Ishikawa (cell line): ENCODE data around the gene HABP4.

ENCODE experiments used
- CEBPB ChIP-seq: IDR thresholded peaks from 2 replicates; pipeline ENCODE4 v1.6.1; 2012
- CREB1 ChIP-seq: IDR thresholded peaks from 2 replicates; pipeline ENCODE4 v1.6.1; 2012; ENCODE audit warnings: low read depth
- EGR1 ChIP-seq: IDR thresholded peaks from 2 replicates; pipeline ENCODE4 v1.6.1; 2012
- EP300 ChIP-seq: IDR thresholded peaks from 2 replicates; pipeline ENCODE4 v1.6.1; 2012; ENCODE audit warnings: borderline replicate concordance
- FOXM1 ChIP-seq: IDR thresholded peaks from 2 replicates; pipeline ENCODE4 v1.6.1; 2012; ENCODE audit warnings: low read depth, borderline replicate concordance
- MAX ChIP-seq: IDR thresholded peaks from 2 replicates; pipeline ENCODE4 v1.6.1; 2012
- NFIC ChIP-seq: IDR thresholded peaks from 2 replicates; pipeline ENCODE4 v1.6.1; 2012
- RAD21 ChIP-seq: IDR thresholded peaks from 2 replicates; pipeline ENCODE4 v1.6.1; 2012; ENCODE audit warnings: low read depth
- REST ChIP-seq: IDR thresholded peaks from 2 replicates; pipeline ENCODE4 v1.6.1; 2012; ENCODE audit warnings: low read depth, mild to moderate bottlenecking
- TAF1 ChIP-seq: IDR thresholded peaks from 2 replicates; pipeline ENCODE4 v1.6.1; 2012; ENCODE audit warnings: low read depth, mild to moderate bottlenecking
- TCF12 ChIP-seq: IDR thresholded peaks from 2 replicates; pipeline ENCODE4 v1.6.1; 2012; ENCODE audit warnings: low read depth
- TEAD4 ChIP-seq: IDR thresholded peaks from 2 replicates; pipeline ENCODE4 v1.6.1; 2012
- USF1 ChIP-seq: IDR thresholded peaks from 2 replicates; pipeline ENCODE4 v1.6.1; 2012
- YY1 ChIP-seq: IDR thresholded peaks from 2 replicates; pipeline ENCODE4 v1.6.1; 2012; ENCODE audit warnings: low read depth
- ZBTB7A ChIP-seq: IDR thresholded peaks from 2 replicates; pipeline ENCODE4 v1.6.1; 2012; ENCODE audit warnings: low read depth

The HABP4 gene

GRCh38 chr9:96492993-96493531, 43.1 kb downstream of the HABP4 start:
- TF ChIP-seq REST (no peak), FOXM1 (no peak), TAF1 (no peak), TEAD4 (no peak), TCF12 (no peak), YY1 (no peak), CEBPB (no peak), ZBTB7A (no peak), MAX (no peak), EP300 (no peak), USF1 (no peak), NFIC (no peak), CREB1 (no peak), RAD21 (no peak), EGR1 (no peak)

GRCh38 chr9:96493757-96494156, 43.8 kb downstream of the HABP4 start:
- TF ChIP-seq RAD21 (no peak), FOXM1 (no peak), USF1 (no peak), TCF12 (no peak), NFIC (no peak), MAX (no peak), TEAD4 (no peak), YY1 (no peak), ZBTB7A (no peak), TAF1 (no peak), REST (no peak), CEBPB (no peak)

- TF ChIP-seq TEAD4 = no peak
- no peak for TF ChIP-seq RAD21
- no peak for TF ChIP-seq NFIC
Measured at GRCh38 chr9:96494215-96494800, 44.3 kb downstream of the HABP4 start.

- TF ChIP-seq YY1 (no peak), REST (no peak), FOXM1 (no peak), MAX (no peak), CEBPB (no peak), USF1 (no peak), CREB1 (no peak), EGR1 (no peak), RAD21 (no peak)
Measured at GRCh38 chr9:96495341-96495740, 45.4 kb downstream of the HABP4 start.
